Measurements from ENCODE around the gene CCL25. TPM values are rescaled to one million over a fixed set of nuclear protein-coding genes. Genes with fewer than 3 reads are reported as not detected.

Gene CCL25
- total RNA-seq, 1 experiment from 2014 or later: not detected

DNA sequence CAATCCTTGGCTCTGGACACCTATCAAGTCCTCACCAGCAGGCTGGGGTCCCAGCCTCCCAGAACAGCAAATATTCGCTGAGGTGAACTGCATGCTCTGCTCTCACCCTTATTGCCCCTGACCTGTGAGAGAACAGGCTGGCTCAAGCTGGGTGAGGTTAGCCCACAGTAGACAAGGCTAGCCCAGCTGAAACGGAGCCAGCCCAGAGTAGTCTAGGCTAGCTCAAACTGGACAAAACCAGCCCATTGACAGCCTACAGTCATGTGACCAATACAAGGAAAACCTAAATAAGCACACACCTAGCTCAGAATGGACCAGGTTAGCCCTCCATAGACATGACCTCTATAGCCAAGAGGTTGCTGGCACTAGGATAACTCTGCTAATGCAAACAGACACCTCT is 38.4 kb downstream of the CCL25 start:
- CTCF ChIA-PET: interaction anchor here (0.6 kb wide), 1 partner anchor 498 kb away, joined by 3 read pairs; no protein-coding TSS in a partner anchor
- H3K36me3 ChIP-seq (ENCODE audit: low read depth, low read length): no peaks in the 10 kb centered on the region
- no peak overlapping the region for H3K4me3 ChIP-seq (ENCODE audit: low read length)
- no peaks in the 10 kb centered on the region for H4K20me1 ChIP-seq (ENCODE audit: low read length)
- POLR2A ChIA-PET (ENCODE audit: unreplicated experiment): no interaction called here
- ATAC-seq (no peak), DNase-seq (no peak)
- H3K27me3 ChIP-seq (ENCODE audit: low read length): no peaks in the 10 kb centered on the region
- H3K9me3 ChIP-seq (ENCODE audit: low read length): peaks cover 9% of the 10 kb centered on the region
- no peak overlapping the region for H3K4me2 ChIP-seq (ENCODE audit: low read length)
- peaks cover 9% of the 10 kb centered on the region for H3K4me1 ChIP-seq (ENCODE audit: insufficient read depth, low read length)
- no peak overlapping the region for H3K9ac ChIP-seq (ENCODE audit: low read length)
- intact Hi-C loops (cut with micrococcal nuclease): no loop called here
- H3K79me2 ChIP-seq (ENCODE audit: low read length): no peaks in the 10 kb centered on the region
- no peak for TF ChIP-seq EZH2 (IDR thresholded peaks at IDR 0.05; ENCODE audit: low read length, unreplicated experiment)
- TF ChIP-seq EZH2phosphoT487 (IDR thresholded peaks at IDR 0.05; ENCODE audit: borderline replicate concordance, low read length): no peak
- TF ChIP-seq, protein P1, sequence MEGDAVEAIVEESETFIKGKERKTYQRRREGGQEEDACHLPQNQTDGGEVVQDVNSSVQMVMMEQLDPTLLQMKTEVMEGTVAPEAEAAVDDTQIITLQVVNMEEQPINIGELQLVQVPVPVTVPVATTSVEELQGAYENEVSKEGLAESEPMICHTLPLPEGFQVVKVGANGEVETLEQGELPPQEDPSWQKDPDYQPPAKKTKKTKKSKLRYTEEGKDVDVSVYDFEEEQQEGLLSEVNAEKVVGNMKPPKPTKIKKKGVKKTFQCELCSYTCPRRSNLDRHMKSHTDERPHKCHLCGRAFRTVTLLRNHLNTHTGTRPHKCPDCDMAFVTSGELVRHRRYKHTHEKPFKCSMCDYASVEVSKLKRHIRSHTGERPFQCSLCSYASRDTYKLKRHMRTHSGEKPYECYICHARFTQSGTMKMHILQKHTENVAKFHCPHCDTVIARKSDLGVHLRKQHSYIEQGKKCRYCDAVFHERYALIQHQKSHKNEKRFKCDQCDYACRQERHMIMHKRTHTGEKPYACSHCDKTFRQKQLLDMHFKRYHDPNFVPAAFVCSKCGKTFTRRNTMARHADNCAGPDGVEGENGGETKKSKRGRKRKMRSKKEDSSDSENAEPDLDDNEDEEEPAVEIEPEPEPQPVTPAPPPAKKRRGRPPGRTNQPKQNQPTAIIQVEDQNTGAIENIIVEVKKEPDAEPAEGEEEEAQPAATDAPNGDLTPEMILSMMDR (conservative IDR thresholded peaks at IDR 0.05; ENCODE audit: low read depth, low read length): no peak
- H3K9me2 ChIP-seq (replicated peaks; ENCODE audit: low read length): no peaks in the 10 kb centered on the region
- no peak overlapping the region for H3K27ac ChIP-seq (ENCODE audit: low read length)
- H2AFZ ChIP-seq (ENCODE audit: low read length): no peak overlapping the region
- no peaks in the 10 kb centered on the region for H3F3A ChIP-seq (ENCODE audit: low read length, unreplicated experiment)
- no TSS peak for BruUV-seq (replicated peaks)

DNA sequence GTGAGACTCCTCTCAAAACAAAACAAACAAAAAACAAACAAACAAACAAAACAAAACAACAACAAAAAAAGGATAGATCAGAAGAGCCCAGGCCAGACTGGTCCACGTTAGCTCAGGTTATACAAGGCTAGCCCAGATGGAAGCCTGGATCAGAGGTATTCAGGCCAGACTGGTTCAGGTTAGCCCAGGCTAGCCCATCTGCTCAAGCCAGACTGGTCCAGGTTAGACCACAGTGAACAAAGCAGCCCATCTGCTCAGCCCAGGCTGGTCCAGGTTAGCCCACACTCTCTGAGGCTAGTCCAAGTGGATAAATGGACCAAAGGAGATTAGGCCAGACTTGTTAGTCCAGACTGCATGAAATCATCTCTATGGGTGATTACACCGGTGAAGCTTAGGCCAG is 41.2 kb downstream of the CCL25 start:
- intact Hi-C loops (cut with micrococcal nuclease): no loop called here
- BruUV-seq (replicated peaks): no TSS peak

DNA sequence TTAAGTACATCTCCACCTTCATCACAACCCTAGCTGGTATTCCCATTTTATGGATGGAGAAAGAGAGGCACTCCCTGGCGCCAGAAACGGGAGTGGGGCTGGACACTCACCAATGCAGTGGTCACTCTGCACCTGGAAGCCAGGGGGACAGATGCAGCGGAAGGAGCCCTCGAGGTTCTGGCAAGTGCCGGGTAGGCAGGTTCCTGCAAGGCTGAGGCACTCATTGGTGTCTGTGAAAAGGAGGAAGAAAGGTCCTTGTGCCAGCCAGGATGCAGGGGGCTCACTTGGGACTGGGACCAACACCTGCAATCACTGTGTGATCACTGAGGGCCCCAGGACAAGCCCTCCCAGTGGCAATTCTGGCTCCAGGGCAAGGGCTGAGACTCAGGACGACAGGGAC is 41.8 kb downstream of the CCL25 start:
- Histone ChIP-seq H2AFZ (ENCODE audit: low read length) (no peak overlapping the region), H3K27me3 (ENCODE audit: low read length) (no peaks in the 10 kb centered on the region), H4K20me1 (ENCODE audit: low read length) (no peaks in the 10 kb centered on the region), H3K9ac (ENCODE audit: low read length) (no peak overlapping the region), H3K27ac (ENCODE audit: low read length) (no peak overlapping the region), H3K4me2 (ENCODE audit: low read length) (no peak overlapping the region), H3F3A (ENCODE audit: low read length, unreplicated experiment) (no peaks in the 10 kb centered on the region), H3K79me2 (ENCODE audit: low read length) (no peaks in the 10 kb centered on the region), H3K9me2 (replicated peaks; ENCODE audit: low read length) (no peaks in the 10 kb centered on the region), H3K36me3 (ENCODE audit: low read depth, low read length) (no peaks in the 10 kb centered on the region), H3K9me3 (ENCODE audit: low read length) (peaks cover 9% of the 10 kb centered on the region), H3K4me1 (ENCODE audit: insufficient read depth, low read length) (no peaks in the 10 kb centered on the region), H3K4me3 (ENCODE audit: low read length) (no peak overlapping the region)
- intact Hi-C loops (cut with micrococcal nuclease): no loop called here
- no peak for DNase-seq
- TF ChIP-seq EZH2 (IDR thresholded peaks at IDR 0.05; ENCODE audit: low read length, unreplicated experiment) (no peak), EZH2phosphoT487 (IDR thresholded peaks at IDR 0.05; ENCODE audit: borderline replicate concordance, low read length) (no peak)
- TF ChIP-seq, protein P1 (conservative IDR thresholded peaks at IDR 0.05; ENCODE audit: low read depth, low read length): no peak
- ChIA-PET POLR2A (ENCODE audit: unreplicated experiment) (no interaction called here), CTCF (no interaction called here)
- ATAC-seq: no peak
- no TSS peak for BruUV-seq (replicated peaks)

More for the DNA sequence above, 41.2 kb downstream of the CCL25 start:
- ATAC-seq (no peak), DNase-seq (no peak)
- ChIA-PET CTCF (no interaction called here), POLR2A (ENCODE audit: unreplicated experiment) (no interaction called here)
- no peak overlapping the region for H2AFZ ChIP-seq (ENCODE audit: low read length)
- no peaks in the 10 kb centered on the region for H3K4me1 ChIP-seq (ENCODE audit: insufficient read depth, low read length)
- no peaks in the 10 kb centered on the region for H3K36me3 ChIP-seq (ENCODE audit: low read depth, low read length)
- no peak overlapping the region for H3K4me3 ChIP-seq (ENCODE audit: low read length)
- H3K79me2 ChIP-seq (ENCODE audit: low read length): no peaks in the 10 kb centered on the region
- no peak for TF ChIP-seq EZH2 (IDR thresholded peaks at IDR 0.05; ENCODE audit: low read length, unreplicated experiment)
- no peak for TF ChIP-seq EZH2phosphoT487 (IDR thresholded peaks at IDR 0.05; ENCODE audit: borderline replicate concordance, low read length)
- TF ChIP-seq, protein P1 (conservative IDR thresholded peaks at IDR 0.05; ENCODE audit: low read depth, low read length): no peak
- no peak overlapping the region for H3K27ac ChIP-seq (ENCODE audit: low read length)
- H3K9me2 ChIP-seq (replicated peaks; ENCODE audit: low read length): no peaks in the 10 kb centered on the region
- H3K4me2 ChIP-seq (ENCODE audit: low read length): no peak overlapping the region
- peaks cover 9% of the 10 kb centered on the region for H3K9me3 ChIP-seq (ENCODE audit: low read length)
- H3K27me3 ChIP-seq (ENCODE audit: low read length): no peaks in the 10 kb centered on the region
- no peaks in the 10 kb centered on the region for H4K20me1 ChIP-seq (ENCODE audit: low read length)
- no peak overlapping the region for H3K9ac ChIP-seq (ENCODE audit: low read length)
- H3F3A ChIP-seq (ENCODE audit: low read length, unreplicated experiment): no peaks in the 10 kb centered on the region
